WTC11 (cell line): ENCODE measurements around the gene NOP56. TPM values are rescaled to one million over a fixed set of nuclear protein-coding genes. Genes with fewer than 3 reads are reported as not detected.

Experiments used
- ATAC-seq: fragments of 200-7000 bp; cut with Tn5 transposase; 2 replicates; pipeline ENCODE4 v1.10.0; 2021; ENCODE audit warnings: mild to moderate bottlenecking, moderate library complexity
- CTCF ChIA-PET: fragments of 300-600 bp; sonication (Branson Sonifier 250); formaldehyde crosslinking; loops from one replicate; lab custom pipeline; 2021; ENCODE audit warnings: antibody characterized with exemption; lab: Charles Lee
- POLR2A ChIA-PET: fragments of 350-600 bp; sonication (Branson Sonifier 250); formaldehyde crosslinking; loops from one replicate; lab custom pipeline; 2021; ENCODE audit warnings: antibody characterized with exemption; lab: Charles Lee
- DNase-seq: peaks from one replicate; pipeline ENCODE4 v3.0.0; 2021; ENCODE audit warnings: low spot score
- H3K27ac Mint-ChIP-seq: 2 replicates; pipeline ENCODE4 v1.8.0; 2021; ENCODE audit warnings: mixed read lengths
- H3K27me3 Mint-ChIP-seq: 2 replicates; pipeline ENCODE4 v1.8.0; 2021; ENCODE audit warnings: low read depth, mild to moderate bottlenecking, moderate library complexity, mixed read lengths
- H3K36me3 Mint-ChIP-seq: 2 replicates; pipeline ENCODE4 v1.8.0; 2021; ENCODE audit warnings: mixed read lengths
- H3K4me1 Mint-ChIP-seq: 2 replicates; pipeline ENCODE4 v1.8.0; 2022; ENCODE audit warnings: mixed read lengths
- H3K4me3 Mint-ChIP-seq: 2 replicates; pipeline ENCODE4 v1.8.0; 2021; ENCODE audit warnings: mild to moderate bottlenecking, moderate library complexity, mixed read lengths
- H3K9me3 Mint-ChIP-seq: 2 replicates; pipeline ENCODE4 v1.8.0; 2021; ENCODE audit warnings: mixed read lengths
- CBFB ChIP-seq: sonication (generic); formaldehyde crosslinking; IDR thresholded peaks from 2 replicates; pipeline ENCODE4 v1.8.1; 2022; ENCODE audit warnings: mild to moderate bottlenecking, low read depth, missing genetic modification reagents
- ESRRA ChIP-seq: sonication (generic); formaldehyde crosslinking; IDR thresholded peaks from 2 replicates; pipeline ENCODE4 v1.8.1; 2022; ENCODE audit warnings: mild to moderate bottlenecking, missing genetic modification reagents, borderline replicate concordance
- FOXJ3 ChIP-seq: sonication (generic); formaldehyde crosslinking; IDR thresholded peaks from 2 replicates; pipeline ENCODE4 v1.9.0; 2021; ENCODE audit warnings: missing genetic modification reagents, mild to moderate bottlenecking, borderline replicate concordance
- GTF2I ChIP-seq: fragments of 250-450 bp; sonication (Bioruptor Pico); conservative IDR thresholded peaks from 2 replicates; pipeline ENCODE4 v1.4.0; 2021; ENCODE audit warnings: mild to moderate bottlenecking
- IRF2 ChIP-seq: sonication (generic); formaldehyde crosslinking; IDR thresholded peaks from 2 replicates; pipeline ENCODE4 v1.8.0; 2022; ENCODE audit warnings: low read depth, missing genetic modification reagents, borderline replicate concordance
- JAZF1 ChIP-seq: fragments of 250-450 bp; sonication (Bioruptor Pico); IDR thresholded peaks from 2 replicates; pipeline ENCODE4 v1.9.0; 2021; ENCODE audit warnings: moderate library complexity, mild to moderate bottlenecking, inconsistent platforms
- MLX ChIP-seq: sonication (generic); formaldehyde crosslinking; IDR thresholded peaks from 2 replicates; pipeline ENCODE4 v1.8.1; 2023; ENCODE audit warnings: mild to moderate bottlenecking, missing genetic modification reagents, moderate library complexity
- NR1H2 ChIP-seq: sonication (generic); formaldehyde crosslinking; IDR thresholded peaks from 2 replicates; pipeline ENCODE4 v1.9.0; 2021; ENCODE audit warnings: mild to moderate bottlenecking, moderate library complexity, missing genetic modification reagents
- RORB ChIP-seq: fragments of 250-450 bp; sonication (Bioruptor Pico); IDR thresholded peaks from 2 replicates; pipeline ENCODE4 v1.9.0; 2021; ENCODE audit warnings: mild to moderate bottlenecking
- SMAD3 ChIP-seq: sonication (generic); formaldehyde crosslinking; IDR thresholded peaks from 2 replicates; pipeline ENCODE4 v1.8.0; 2022; ENCODE audit warnings: missing genetic modification reagents, mild to moderate bottlenecking, borderline replicate concordance
- TEAD1 ChIP-seq: sonication (generic); formaldehyde crosslinking; IDR thresholded peaks from 2 replicates; pipeline ENCODE4 v1.8.0; 2022; ENCODE audit warnings: mild to moderate bottlenecking, missing genetic modification reagents
- TP53 ChIP-seq: sonication (generic); formaldehyde crosslinking; IDR thresholded peaks from 2 replicates; pipeline ENCODE4 v1.8.1; 2023; ENCODE audit warnings: mild to moderate bottlenecking, missing genetic modification reagents
- USF1 ChIP-seq: sonication (generic); formaldehyde crosslinking; IDR thresholded peaks from 2 replicates; pipeline ENCODE4 v1.8.0; 2022; ENCODE audit warnings: mild to moderate bottlenecking, missing genetic modification reagents
- ZNF396 ChIP-seq: fragments of 250-450 bp; sonication (Bioruptor Pico); IDR thresholded peaks from 2 replicates; pipeline ENCODE4 v1.8.0; 2021; ENCODE audit warnings: mild to moderate bottlenecking, moderate library complexity, borderline replicate concordance
- ZNF423 ChIP-seq: fragments of 250-450 bp; sonication (Bioruptor Pico); IDR thresholded peaks from 2 replicates; pipeline ENCODE4 v2.1.2; 2022; ENCODE audit warnings: mild to moderate bottlenecking, moderate library complexity
- ZNF512 ChIP-seq: sonication (generic); formaldehyde crosslinking; IDR thresholded peaks from 2 replicates; pipeline ENCODE4 v1.8.1; 2022; ENCODE audit warnings: missing genetic modification reagents, borderline replicate concordance
- total RNA-seq: library from RNA; stranded (reverse); gene quantifications from 3 replicates; pipeline ENCODE4 v1.2.3, GENCODE V29; 2021
- TF ChIP-seq, protein P1 (sequence below): sonication (generic); formaldehyde crosslinking; IDR thresholded peaks from 2 replicates; pipeline ENCODE4 v1.8.1; 2022; ENCODE audit warnings: mild to moderate bottlenecking, moderate library complexity, missing genetic modification reagents
- TF ChIP-seq, protein P2 (sequence below): fragments of 250-450 bp; sonication (Bioruptor Pico); IDR thresholded peaks from 2 replicates; pipeline ENCODE4 v1.9.0; 2021; ENCODE audit warnings: moderate library complexity, mild to moderate bottlenecking, inconsistent platforms, borderline replicate concordance
- TF ChIP-seq, protein P3 (sequence below): sonication (generic); formaldehyde crosslinking; IDR thresholded peaks from 2 replicates; pipeline ENCODE4 v1.8.0; 2023; ENCODE audit warnings: missing genetic modification reagents, mild to moderate bottlenecking, borderline replicate concordance
- TF ChIP-seq, protein P4 (sequence below): sonication (generic); formaldehyde crosslinking; IDR thresholded peaks from 2 replicates; pipeline ENCODE4 v1.8.1; 2023; ENCODE audit warnings: mild to moderate bottlenecking, missing genetic modification reagents
- TF ChIP-seq, protein P5 (sequence below): fragments of 250-450 bp; sonication (Bioruptor Pico); IDR thresholded peaks from 2 replicates; pipeline ENCODE4 v2.1.2; 2022; ENCODE audit warnings: mild to moderate bottlenecking, moderate library complexity

The NOP56 gene
- total RNA-seq, 1 experiment from 2014 or later: 634 TPM

DNA sequence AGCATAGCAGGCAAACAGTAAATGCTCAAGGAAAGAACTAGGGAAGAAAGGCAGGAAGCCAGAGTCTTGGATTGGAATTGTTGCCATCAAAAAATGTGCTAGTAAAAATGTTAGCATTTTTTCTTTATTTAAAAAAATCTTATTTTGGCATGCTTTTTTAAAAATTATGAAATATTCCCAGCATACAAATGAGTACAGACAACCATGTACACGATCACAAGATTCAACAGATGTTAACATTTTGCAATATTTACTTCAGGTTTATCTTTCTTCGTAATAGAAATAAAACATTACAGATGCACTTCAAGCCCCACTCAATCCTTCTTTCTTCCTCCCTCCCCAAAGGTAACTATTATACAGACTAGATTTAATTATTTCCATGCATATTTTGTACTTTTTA, 27.4 kb upstream of the NOP56 start (continued):
- no peak for TF ChIP-seq MLX
- TF ChIP-seq CBFB: no peak
- TF ChIP-seq ZNF512 (CRISPR knock-in tag): no peak
- no peak for TF ChIP-seq USF1 (CRISPR knock-in tag)
- TF ChIP-seq ZNF396 (CRISPR knock-in tag): no peak

- no peak overlapping the region for H3K27ac Mint-ChIP-seq
- ChIA-PET POLR2A (no interaction called here), CTCF (no interaction called here)
- H3K9me3 Mint-ChIP-seq: peaks cover 19% of the 10 kb centered on the region
- H3K36me3 Mint-ChIP-seq: no peaks in the 10 kb centered on the region
- peaks cover 34% of the 10 kb centered on the region for H3K27me3 Mint-ChIP-seq
- ATAC-seq: no peak
- H3K4me1 Mint-ChIP-seq: no peaks in the 10 kb centered on the region
- no peak for DNase-seq
- H3K4me3 Mint-ChIP-seq: no peak overlapping the region
- TF ChIP-seq RORB (CRISPR knock-in tag) (no peak), TEAD1 (no peak), SMAD3 (CRISPR knock-in tag) (no peak)
- TF ChIP-seq, all 79 proteins: peak for 0
Measured at GRCh38 chr20:2626853-2627541, 25.4 kb upstream of the NOP56 start.

DNA sequence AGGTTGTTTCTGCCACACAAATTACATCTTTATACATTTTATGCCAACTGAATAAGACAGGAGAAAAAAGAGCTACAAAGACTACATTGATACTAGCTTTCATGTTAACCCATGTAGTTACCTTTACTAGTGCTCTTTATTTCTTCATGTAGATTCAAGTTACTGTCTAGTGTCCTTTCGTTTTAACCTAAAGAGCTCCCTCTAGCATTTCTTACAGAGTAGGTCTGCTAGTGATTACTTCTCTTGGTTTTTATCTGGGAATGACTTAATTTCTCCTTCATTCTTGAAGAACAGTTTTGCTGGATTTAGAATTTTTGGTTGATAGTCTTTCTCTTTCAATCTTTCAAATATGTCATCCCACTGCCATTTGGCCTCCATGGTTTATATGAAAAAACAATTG, 21.2 kb upstream of the NOP56 start:
- H3K4me1 Mint-ChIP-seq: no peaks in the 10 kb centered on the region
- TF ChIP-seq, protein P1, sequence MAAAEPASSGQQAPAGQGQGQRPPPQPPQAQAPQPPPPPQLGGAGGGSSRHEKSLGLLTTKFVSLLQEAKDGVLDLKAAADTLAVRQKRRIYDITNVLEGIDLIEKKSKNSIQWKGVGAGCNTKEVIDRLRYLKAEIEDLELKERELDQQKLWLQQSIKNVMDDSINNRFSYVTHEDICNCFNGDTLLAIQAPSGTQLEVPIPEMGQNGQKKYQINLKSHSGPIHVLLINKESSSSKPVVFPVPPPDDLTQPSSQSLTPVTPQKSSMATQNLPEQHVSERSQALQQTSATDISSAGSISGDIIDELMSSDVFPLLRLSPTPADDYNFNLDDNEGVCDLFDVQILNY (CRISPR knock-in tag): no peak
- no peak for TF ChIP-seq NR1H2
- TF ChIP-seq ESRRA: no peak
- TF ChIP-seq, protein P2, sequence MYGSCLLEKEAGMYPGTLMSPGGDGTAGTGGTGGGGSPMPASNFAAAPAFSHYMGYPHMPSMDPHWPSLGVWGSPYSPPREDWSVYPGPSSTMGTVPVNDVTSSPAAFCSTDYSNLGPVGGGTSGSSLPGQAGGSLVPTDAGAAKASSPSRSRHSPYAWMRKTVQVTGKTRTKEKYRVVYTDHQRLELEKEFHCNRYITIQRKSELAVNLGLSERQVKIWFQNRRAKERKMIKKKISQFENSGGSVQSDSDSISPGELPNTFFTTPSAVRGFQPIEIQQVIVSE (CRISPR knock-in tag): no peak
- no peak for TF ChIP-seq FOXJ3 (CRISPR knock-in tag)
- TF ChIP-seq GTF2I (CRISPR knock-in tag): no peak
- TF ChIP-seq ZNF423 (CRISPR knock-in tag): no peak
- TF ChIP-seq IRF2 (CRISPR knock-in tag): no peak
- TF ChIP-seq, protein P3, sequence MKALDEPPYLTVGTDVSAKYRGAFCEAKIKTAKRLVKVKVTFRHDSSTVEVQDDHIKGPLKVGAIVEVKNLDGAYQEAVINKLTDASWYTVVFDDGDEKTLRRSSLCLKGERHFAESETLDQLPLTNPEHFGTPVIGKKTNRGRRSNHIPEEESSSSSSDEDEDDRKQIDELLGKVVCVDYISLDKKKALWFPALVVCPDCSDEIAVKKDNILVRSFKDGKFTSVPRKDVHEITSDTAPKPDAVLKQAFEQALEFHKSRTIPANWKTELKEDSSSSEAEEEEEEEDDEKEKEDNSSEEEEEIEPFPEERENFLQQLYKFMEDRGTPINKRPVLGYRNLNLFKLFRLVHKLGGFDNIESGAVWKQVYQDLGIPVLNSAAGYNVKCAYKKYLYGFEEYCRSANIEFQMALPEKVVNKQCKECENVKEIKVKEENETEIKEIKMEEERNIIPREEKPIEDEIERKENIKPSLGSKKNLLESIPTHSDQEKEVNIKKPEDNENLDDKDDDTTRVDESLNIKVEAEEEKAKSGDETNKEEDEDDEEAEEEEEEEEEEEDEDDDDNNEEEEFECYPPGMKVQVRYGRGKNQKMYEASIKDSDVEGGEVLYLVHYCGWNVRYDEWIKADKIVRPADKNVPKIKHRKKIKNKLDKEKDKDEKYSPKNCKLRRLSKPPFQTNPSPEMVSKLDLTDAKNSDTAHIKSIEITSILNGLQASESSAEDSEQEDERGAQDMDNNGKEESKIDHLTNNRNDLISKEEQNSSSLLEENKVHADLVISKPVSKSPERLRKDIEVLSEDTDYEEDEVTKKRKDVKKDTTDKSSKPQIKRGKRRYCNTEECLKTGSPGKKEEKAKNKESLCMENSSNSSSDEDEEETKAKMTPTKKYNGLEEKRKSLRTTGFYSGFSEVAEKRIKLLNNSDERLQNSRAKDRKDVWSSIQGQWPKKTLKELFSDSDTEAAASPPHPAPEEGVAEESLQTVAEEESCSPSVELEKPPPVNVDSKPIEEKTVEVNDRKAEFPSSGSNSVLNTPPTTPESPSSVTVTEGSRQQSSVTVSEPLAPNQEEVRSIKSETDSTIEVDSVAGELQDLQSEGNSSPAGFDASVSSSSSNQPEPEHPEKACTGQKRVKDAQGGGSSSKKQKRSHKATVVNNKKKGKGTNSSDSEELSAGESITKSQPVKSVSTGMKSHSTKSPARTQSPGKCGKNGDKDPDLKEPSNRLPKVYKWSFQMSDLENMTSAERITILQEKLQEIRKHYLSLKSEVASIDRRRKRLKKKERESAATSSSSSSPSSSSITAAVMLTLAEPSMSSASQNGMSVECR (CRISPR knock-in tag): no peak
- no peak for TF ChIP-seq JAZF1 (CRISPR knock-in tag)
- TF ChIP-seq, protein P4, sequence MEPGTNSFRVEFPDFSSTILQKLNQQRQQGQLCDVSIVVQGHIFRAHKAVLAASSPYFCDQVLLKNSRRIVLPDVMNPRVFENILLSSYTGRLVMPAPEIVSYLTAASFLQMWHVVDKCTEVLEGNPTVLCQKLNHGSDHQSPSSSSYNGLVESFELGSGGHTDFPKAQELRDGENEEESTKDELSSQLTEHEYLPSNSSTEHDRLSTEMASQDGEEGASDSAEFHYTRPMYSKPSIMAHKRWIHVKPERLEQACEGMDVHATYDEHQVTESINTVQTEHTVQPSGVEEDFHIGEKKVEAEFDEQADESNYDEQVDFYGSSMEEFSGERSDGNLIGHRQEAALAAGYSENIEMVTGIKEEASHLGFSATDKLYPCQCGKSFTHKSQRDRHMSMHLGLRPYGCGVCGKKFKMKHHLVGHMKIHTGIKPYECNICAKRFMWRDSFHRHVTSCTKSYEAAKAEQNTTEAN (CRISPR knock-in tag): no peak
- TF ChIP-seq, protein P5, sequence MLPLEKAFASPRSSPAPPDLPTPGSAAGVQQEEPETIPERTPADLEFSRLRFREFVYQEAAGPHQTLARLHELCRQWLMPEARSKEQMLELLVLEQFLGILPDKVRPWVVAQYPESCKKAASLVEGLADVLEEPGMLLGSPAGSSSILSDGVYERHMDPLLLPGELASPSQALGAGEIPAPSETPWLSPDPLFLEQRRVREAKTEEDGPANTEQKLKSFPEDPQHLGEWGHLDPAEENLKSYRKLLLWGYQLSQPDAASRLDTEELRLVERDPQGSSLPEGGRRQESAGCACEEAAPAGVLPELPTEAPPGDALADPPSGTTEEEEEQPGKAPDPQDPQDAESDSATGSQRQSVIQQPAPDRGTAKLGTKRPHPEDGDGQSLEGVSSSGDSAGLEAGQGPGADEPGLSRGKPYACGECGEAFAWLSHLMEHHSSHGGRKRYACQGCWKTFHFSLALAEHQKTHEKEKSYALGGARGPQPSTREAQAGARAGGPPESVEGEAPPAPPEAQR: no peak
- TF ChIP-seq TP53: no peak
- no peak for TF ChIP-seq SMAD3 (CRISPR knock-in tag)
- TF ChIP-seq, all 79 proteins: peak for 0
- CTCF ChIA-PET: interaction anchor here (0.5 to 1.1 kb wide), 8 partner anchors 67 to 136 kb away, joined by 3 to 6 read pairs (median 4); no protein-coding TSS in a partner anchor
- Mint-ChIP-seq H3K9me3 (peaks cover 18% of the 10 kb centered on the region), H3K27ac (no peak overlapping the region), H3K4me3 (no peak overlapping the region), H3K36me3 (no peaks in the 10 kb centered on the region), H3K27me3 (peaks cover 34% of the 10 kb centered on the region)
- peak; percentile 44; the same call in 1 of the 2 replicates for ATAC-seq
- POLR2A ChIA-PET: interaction anchor here (0.5 kb wide), 1 partner anchor 92 kb away, joined by 3 read pairs; no protein-coding TSS in a partner anchor
- no peak for DNase-seq
